IPS DF 19.7 (cell line): ENCODE results near the gene NRN1L.

ENCODE experiments used
- DNase-seq: peaks from one replicate; pipeline ENCODE4 v3.0.0-alpha.2; 2013; ENCODE audit warnings: low read depth, low spot score

NRN1L gene

GRCh38 chr16:67917140-67917851 lies 32.6 kb downstream of the NRN1L start:
- DNase-seq = no peak

GRCh38 chr16:67917852-67918236 lies 33.2 kb downstream of the NRN1L start:
- no peak for DNase-seq

GRCh38 chr16:67919622-67920221 lies 35.0 kb downstream of the NRN1L start:
- DNase-seq = no peak

GRCh38 chr16:67922221-67922620 lies 37.5 kb downstream of the NRN1L start:
- DNase-seq = no peak

- DNase-seq = no peak
These were observed 38.1 kb downstream of the NRN1L start for GRCh38 chr16:67922740-67923139.

- no peak for DNase-seq
These were observed 38.9 kb downstream of the NRN1L start for GRCh38 chr16:67923414-67924116.

- no peak for DNase-seq
These were observed 39.6 kb downstream of the NRN1L start for GRCh38 chr16:67924140-67924906.

GRCh38 chr16:67926181-67926750 lies 41.6 kb downstream of the NRN1L start:
- DNase-seq = no peak

- no peak for DNase-seq
These were observed 42.7 kb downstream of the NRN1L start for GRCh38 chr16:67927131-67927941.

- DNase-seq = no peak
These were observed 43.5 kb downstream of the NRN1L start for GRCh38 chr16:67928147-67928546.

- no peak for DNase-seq
These were observed 44.1 kb downstream of the NRN1L start for GRCh38 chr16:67928561-67929364.

- DNase-seq = no peak
These were observed 45.5 kb downstream of the NRN1L start for GRCh38 chr16:67930191-67930590.

- no peak for DNase-seq
These were observed 46.1 kb downstream of the NRN1L start for GRCh38 chr16:67930678-67931211.

GRCh38 chr16:67931712-67932461 lies 47.2 kb downstream of the NRN1L start, which contains the start of gene CTRL:
TSS of gene CTRL (minus strand) at chr16:67931862. CDS start at chr16:67931852, 10 bp downstream.
- no peak for DNase-seq

- DNase-seq = no peak
These were observed 47.8 kb downstream of the NRN1L start for GRCh38 chr16:67932462-67932840.

GRCh38 chr16:67933805-67934204 lies 49.1 kb downstream of the NRN1L start:
- DNase-seq = no peak

- DNase-seq = no peak
These were observed 49.8 kb downstream of the NRN1L start for GRCh38 chr16:67934306-67935100.

- DNase-seq = no peak
These were observed 50.4 kb downstream of the NRN1L start for GRCh38 chr16:67935101-67935401.
